IPS-18c (cell line): ENCODE measurements around the gene MAGED2.
"Not testable (repeated sequence)": the region's sequence is repeated elsewhere in the genome, so short reads cannot be mapped to it uniquely, and the experiment has no call there.

Experiments
- H3K4me3 ChIP-seq: 2 replicates; pipeline ENCODE4 v1.7.0; 2013; ENCODE audit warnings: low read depth, mild to moderate bottlenecking, low read length, moderate library complexity; ENCODE audit not compliant: insufficient read depth
- H3K9me3 ChIP-seq: one replicate; pipeline ENCODE4 v1.6.1; 2013; ENCODE audit warnings: mild to moderate bottlenecking, low read length, moderate library complexity; ENCODE audit not compliant: control insufficient read depth, insufficient read depth

The MAGED2 gene

DNA sequence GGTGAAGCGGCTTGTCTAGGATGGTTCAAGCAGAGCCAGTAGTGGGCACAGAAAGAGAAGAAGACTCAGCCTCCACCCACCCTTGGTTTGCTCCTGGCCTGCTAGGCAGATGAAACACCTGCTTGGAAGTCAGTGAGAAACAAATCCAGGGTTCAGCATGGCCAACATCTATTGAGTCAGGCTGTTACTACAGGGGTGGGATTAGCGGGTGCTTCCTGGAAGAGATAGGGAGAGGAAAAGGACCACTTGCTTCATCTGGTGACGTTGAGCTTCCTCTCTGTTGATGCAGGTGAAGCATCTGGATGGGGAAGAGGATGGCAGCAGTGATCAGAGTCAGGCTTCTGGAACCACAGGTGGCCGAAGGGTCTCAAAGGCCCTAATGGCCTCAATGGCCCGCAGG is 3.0 kb downstream of the MAGED2 start:
- Histone ChIP-seq H3K4me3 (no peak overlapping the region), H3K9me3 (peaks cover 10% of the 10 kb centered on the region)

GRCh38 chrX:54811301-54811885 is 3.8 kb downstream of the MAGED2 start:
- Histone ChIP-seq H3K4me3 (no peak overlapping the region), H3K9me3 (peaks cover 10% of the 10 kb centered on the region)

- Histone ChIP-seq H3K4me3 (no peak overlapping the region), H3K9me3 (peaks cover 10% of the 10 kb centered on the region)
These were observed 4.8 kb downstream of the MAGED2 start for GRCh38 chrX:54812306-54812705.

DNA sequence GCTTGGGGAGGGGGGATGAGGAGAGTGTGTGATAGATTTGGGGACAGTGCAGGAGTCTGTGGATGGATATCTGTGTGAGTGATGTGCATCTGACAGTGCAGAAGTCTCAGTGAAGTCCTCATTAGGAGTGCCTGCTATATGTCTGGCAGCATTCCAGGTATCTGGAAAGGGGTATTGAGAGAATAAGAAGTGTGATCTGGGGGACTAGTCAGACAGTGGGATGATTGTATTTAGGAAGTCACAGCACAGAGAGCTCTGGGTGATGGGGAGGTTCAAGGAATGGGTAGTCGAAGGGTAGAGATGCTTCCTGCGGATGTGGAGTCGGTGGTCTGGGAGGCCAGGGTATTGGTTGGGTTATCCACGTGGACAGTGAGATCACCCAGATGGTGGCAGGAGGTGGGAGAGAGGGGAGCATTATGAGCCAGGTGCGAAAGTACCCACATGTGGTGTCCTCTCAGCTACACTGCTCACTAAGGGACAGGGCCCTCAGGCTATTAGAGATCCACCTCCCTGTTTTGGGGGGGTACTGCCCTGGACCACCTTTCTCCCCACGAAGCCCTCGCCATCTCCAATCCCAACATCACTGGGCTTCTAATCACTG is 9.8 kb downstream of the MAGED2 start:
- peaks cover 8% of the 10 kb centered on the region for H3K9me3 ChIP-seq
- no peak overlapping the region for H3K4me3 ChIP-seq

DNA sequence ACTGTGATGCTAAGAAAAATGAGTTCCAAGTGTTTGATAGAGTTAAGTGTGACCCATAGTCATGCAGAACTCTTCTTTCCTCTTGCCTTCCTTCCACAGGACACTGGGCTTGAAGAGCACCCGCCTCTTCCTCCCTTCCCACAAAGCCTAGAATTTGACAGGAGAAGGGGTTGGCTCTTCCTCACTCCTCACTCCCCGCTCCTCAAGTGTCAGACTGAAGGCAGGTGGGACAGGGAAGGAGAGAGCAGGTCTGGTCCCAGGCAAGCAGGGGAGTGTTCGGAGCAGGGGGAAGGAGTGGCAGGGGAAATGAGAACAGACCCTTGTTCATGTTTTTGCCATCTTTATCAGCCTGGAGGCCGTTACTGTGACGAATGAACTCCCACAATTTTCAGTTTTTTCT is 10.7 kb downstream of the MAGED2 start:
- H3K9me3 ChIP-seq = peaks cover 5% of the 10 kb centered on the region
- H3K4me3 ChIP-seq = no peak overlapping the region

- Histone ChIP-seq H3K4me3 (no peak overlapping the region), H3K9me3 (peaks cover 5% of the 10 kb centered on the region)
These were observed 11.7 kb downstream of the MAGED2 start for GRCh38 chrX:54819201-54819600.

- Histone ChIP-seq H3K4me3 (no peak overlapping the region), H3K9me3 (peaks cover 5% of the 10 kb centered on the region)
These were observed 13.2 kb downstream of the MAGED2 start for GRCh38 chrX:54820737-54821136.

- no peak overlapping the region for H3K4me3 ChIP-seq
- peaks cover 5% of the 10 kb centered on the region for H3K9me3 ChIP-seq
These were observed 13.8 kb downstream of the MAGED2 start for GRCh38 chrX:54821310-54821709.

DNA sequence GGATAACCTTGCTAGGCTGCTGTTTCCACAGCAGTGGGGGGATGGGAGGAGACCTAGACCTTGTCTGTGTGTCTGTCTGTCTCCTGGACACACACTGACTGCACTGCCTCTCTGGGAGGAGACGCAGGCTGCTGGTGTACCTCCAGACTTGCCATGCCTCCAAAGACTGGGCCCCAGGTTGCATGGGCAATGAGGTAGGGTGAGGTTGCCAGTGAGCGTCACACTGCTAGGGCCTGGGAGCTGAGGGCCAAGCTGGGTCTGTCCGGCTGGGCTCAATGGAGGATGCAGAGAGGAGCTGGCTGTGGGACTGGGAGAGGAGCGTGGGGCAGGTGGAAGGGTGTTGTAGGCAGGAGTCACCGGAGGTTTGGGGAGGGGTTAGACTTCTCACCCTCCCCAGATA is 16.6 kb downstream of the MAGED2 start:
- peaks cover under 1% of the 10 kb centered on the region for H3K9me3 ChIP-seq
- H3K4me3 ChIP-seq = no peak overlapping the region

- Histone ChIP-seq H3K4me3 (no peak overlapping the region), H3K9me3 (no peaks in the 10 kb centered on the region)
These were observed 17.2 kb downstream of the MAGED2 start for GRCh38 chrX:54824722-54825121.

- H3K4me3 ChIP-seq = no peak overlapping the region
These were observed 18.3 kb downstream of the MAGED2 start for GRCh38 chrX:54825716-54826438.

GRCh38 chrX:54826598-54826997 is 19.1 kb downstream of the MAGED2 start:
- Histone ChIP-seq H3K4me3 (no peak overlapping the region), H3K9me3 (no peaks in the 10 kb centered on the region)

More at GRCh38 chrX:54825716-54826438, 18.3 kb downstream of the MAGED2 start:
- H3K9me3 ChIP-seq = no peaks in the 10 kb centered on the region

DNA sequence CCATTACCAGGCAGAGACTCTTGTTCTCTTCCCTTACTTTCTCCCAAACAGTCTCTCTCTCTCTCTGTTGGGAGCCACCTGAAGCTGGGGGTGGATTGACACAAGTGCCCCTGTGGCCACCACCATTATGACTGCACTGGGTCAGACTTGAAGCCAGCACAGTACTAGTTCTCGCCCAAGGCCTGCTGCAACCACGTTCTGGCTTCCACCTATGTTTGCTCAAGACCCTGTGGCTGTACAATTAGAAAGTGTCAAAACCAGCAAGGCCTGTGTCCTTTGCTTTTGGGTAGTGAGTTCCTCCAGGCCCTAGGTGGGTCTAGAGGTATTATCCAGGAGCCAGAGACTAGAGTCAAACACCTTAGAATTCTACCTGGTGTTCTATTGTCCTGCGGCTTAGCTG is 31.0 kb downstream of the MAGED2 start:
- Histone ChIP-seq H3K4me3 (no peak overlapping the region), H3K9me3 (peaks cover 10% of the 10 kb centered on the region)

- H3K4me3 ChIP-seq = not testable (repeated sequence)
- peaks cover 13% of the 10 kb centered on the region for H3K9me3 ChIP-seq
These were observed 33.8 kb downstream of the MAGED2 start for GRCh38 chrX:54841184-54841874.

GRCh38 chrX:54842607-54843006 is 35.1 kb downstream of the MAGED2 start:
- H3K4me3 ChIP-seq = no peak overlapping the region

DNA sequence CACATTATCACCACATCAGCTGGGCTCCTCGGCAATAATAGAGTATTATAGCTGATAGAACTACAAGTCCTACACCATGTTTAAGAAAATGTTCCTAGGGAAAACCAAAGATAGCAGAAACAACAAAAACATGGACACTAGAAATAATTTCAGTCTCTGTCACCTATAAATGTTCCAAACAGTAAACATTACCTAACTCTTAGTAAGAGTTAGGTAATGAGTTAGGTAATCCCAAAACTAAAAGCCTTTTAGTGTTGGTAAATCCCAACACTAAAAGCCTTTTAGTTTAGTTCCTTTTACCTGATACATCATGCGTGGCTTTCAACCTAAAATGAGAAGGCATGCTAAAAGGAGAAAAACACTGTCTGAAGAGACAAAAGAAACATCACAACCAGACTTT is 35.5 kb downstream of the MAGED2 start:
- no peak overlapping the region for H3K4me3 ChIP-seq
- H3K9me3 ChIP-seq = peaks cover 13% of the 10 kb centered on the region

More at GRCh38 chrX:54842607-54843006, 35.1 kb downstream of the MAGED2 start:
- peaks cover 13% of the 10 kb centered on the region for H3K9me3 ChIP-seq

- H3K9me3 ChIP-seq = not testable (repeated sequence)
These were observed 40.2 kb downstream of the MAGED2 start for GRCh38 chrX:54847700-54848099.

GRCh38 chrX:54865208-54865607 is 57.7 kb downstream of the MAGED2 start:
- H3K4me3 ChIP-seq = no peak overlapping the region
- no peaks in the 10 kb centered on the region for H3K9me3 ChIP-seq

More at GRCh38 chrX:54847700-54848099, 40.2 kb downstream of the MAGED2 start:
- not testable (repeated sequence) for H3K4me3 ChIP-seq
